KOPT-K1 (cell line): ENCODE measurements around the gene GPR107.

Source experiments
- H3K27ac ChIP-seq: fragments of 200-600 bp; sonication (generic); 2 replicates; pipeline ENCODE4 v1.5.1; 2016; ENCODE audit warnings: antibody characterized with exemption, mild to moderate bottlenecking, low read depth, low read length; ENCODE audit not compliant: poor library complexity, severe bottlenecking
- H3K36me3 ChIP-seq: fragments of 200-600 bp; sonication (generic); 2 replicates; pipeline ENCODE4 v1.5.1; 2017; ENCODE audit warnings: antibody characterized with exemption, mild to moderate bottlenecking, low read length, moderate library complexity; ENCODE audit not compliant: insufficient read depth
- H3K9me3 ChIP-seq: fragments of 200-600 bp; sonication (generic); 2 replicates; pipeline ENCODE4 v1.5.1; 2017; ENCODE audit warnings: antibody characterized with exemption, low read length, mild to moderate bottlenecking; ENCODE audit not compliant: insufficient read depth, poor library complexity, severe bottlenecking

GPR107 gene

GRCh38 chr9:130104491-130105193 is 50.9 kb downstream of the GPR107 start:
- peaks cover 91% of the 10 kb centered on the region for H3K36me3 ChIP-seq

GRCh38 chr9:130106860-130107233 is 53.1 kb downstream of the GPR107 start:
- H3K36me3 ChIP-seq, result peaks cover 90% of the 10 kb centered on the region
- H3K9me3 ChIP-seq, result no peaks in the 10 kb centered on the region
- no peak overlapping the region for H3K27ac ChIP-seq

More at GRCh38 chr9:130104491-130105193, 50.9 kb downstream of the GPR107 start:
- H3K27ac ChIP-seq, result no peak overlapping the region
- no peaks in the 10 kb centered on the region for H3K9me3 ChIP-seq

GRCh38 chr9:130107234-130107861 is 53.6 kb downstream of the GPR107 start:
- no peak overlapping the region for H3K27ac ChIP-seq
- H3K36me3 ChIP-seq, result peaks cover 85% of the 10 kb centered on the region
- H3K9me3 ChIP-seq, result no peaks in the 10 kb centered on the region

GRCh38 chr9:130107955-130108354 is 54.2 kb downstream of the GPR107 start:
- H3K27ac ChIP-seq, result no peak overlapping the region
- peaks cover 79% of the 10 kb centered on the region for H3K36me3 ChIP-seq
- H3K9me3 ChIP-seq, result no peaks in the 10 kb centered on the region

GRCh38 chr9:130110166-130110565 is 56.5 kb downstream of the GPR107 start:
- H3K27ac ChIP-seq, result no peak overlapping the region

GRCh38 chr9:130110596-130111021 is 56.9 kb downstream of the GPR107 start:
- H3K9me3 ChIP-seq, result no peaks in the 10 kb centered on the region
- no peak overlapping the region for H3K27ac ChIP-seq
- H3K36me3 ChIP-seq, result peaks cover 55% of the 10 kb centered on the region

More at GRCh38 chr9:130110166-130110565, 56.5 kb downstream of the GPR107 start:
- peaks cover 59% of the 10 kb centered on the region for H3K36me3 ChIP-seq
- no peaks in the 10 kb centered on the region for H3K9me3 ChIP-seq

- no peaks in the 10 kb centered on the region for H3K9me3 ChIP-seq
- peaks cover 54% of the 10 kb centered on the region for H3K36me3 ChIP-seq
- H3K27ac ChIP-seq, result no peak overlapping the region
These were observed 58.3 kb downstream of the GPR107 start for GRCh38 chr9:130111786-130112537.

- Histone ChIP-seq H3K27ac (no peak overlapping the region), H3K9me3 (no peaks in the 10 kb centered on the region), H3K36me3 (peaks cover 52% of the 10 kb centered on the region)
These were observed 58.9 kb downstream of the GPR107 start for GRCh38 chr9:130112538-130113151.

GRCh38 chr9:130114741-130115140 is 61.0 kb downstream of the GPR107 start:
- Histone ChIP-seq H3K27ac (no peak overlapping the region), H3K36me3 (peaks cover 48% of the 10 kb centered on the region; the same call in 1 of the 2 replicates), H3K9me3 (no peaks in the 10 kb centered on the region)

- no peak overlapping the region for H3K27ac ChIP-seq
- no peaks in the 10 kb centered on the region for H3K9me3 ChIP-seq
- H3K36me3 ChIP-seq, result peaks cover 46% of the 10 kb centered on the region; the same call in 1 of the 2 replicates
These were observed 62.6 kb downstream of the GPR107 start for GRCh38 chr9:130116346-130116745.

- Histone ChIP-seq H3K36me3 (peaks cover 47% of the 10 kb centered on the region; the same call in 1 of the 2 replicates), H3K27ac (no peak overlapping the region)
These were observed 63.7 kb downstream of the GPR107 start for GRCh38 chr9:130117376-130117775.

GRCh38 chr9:130117816-130118632 is 64.3 kb downstream of the GPR107 start:
- Histone ChIP-seq H3K9me3 (no peaks in the 10 kb centered on the region), H3K36me3 (peaks cover 48% of the 10 kb centered on the region; the same call in 1 of the 2 replicates), H3K27ac (no peak overlapping the region)

More at GRCh38 chr9:130117376-130117775, 63.7 kb downstream of the GPR107 start:
- no peaks in the 10 kb centered on the region for H3K9me3 ChIP-seq

- Histone ChIP-seq H3K36me3 (peaks cover 53% of the 10 kb centered on the region), H3K9me3 (no peaks in the 10 kb centered on the region), H3K27ac (no peak overlapping the region)
These were observed 65.3 kb downstream of the GPR107 start for GRCh38 chr9:130118841-130119518.
